Mesothelial cell of epicardium (in vitro differentiated cells): Measurements from ENCODE around the gene COPZ2. TPM values are rescaled to one million over a fixed set of nuclear protein-coding genes. Genes with fewer than 3 reads are reported as not detected.

ENCODE experiments used
- DNase-seq, 2 experiments: peaks; one replicate each; pipeline ENCODE4 v3.0.0; 2021; ENCODE audit warnings: low spot score in 2 of 2; ENCODE audit not compliant: unreplicated experiment in 2 of 2
- H3K27ac Mint-ChIP-seq: 2 replicates; pipeline ENCODE4 v1.8.0; 2021; ENCODE audit warnings: mixed read lengths
- H3K27me3 Mint-ChIP-seq: 2 replicates; pipeline ENCODE4 v1.8.0; 2021; ENCODE audit warnings: low read depth, mixed read lengths
- H3K36me3 Mint-ChIP-seq: 2 replicates; pipeline ENCODE4 v1.8.0; 2021; ENCODE audit warnings: mixed read lengths
- H3K4me1 Mint-ChIP-seq: 2 replicates; pipeline ENCODE4 v1.8.0; 2021; ENCODE audit warnings: mixed read lengths
- H3K4me3 Mint-ChIP-seq: 2 replicates; pipeline ENCODE4 v1.8.0; 2021; ENCODE audit warnings: mild to moderate bottlenecking, moderate library complexity, mixed read lengths
- H3K9me3 Mint-ChIP-seq: 2 replicates; pipeline ENCODE4 v1.8.0; 2021; ENCODE audit warnings: mixed read lengths
- microRNA-seq: library from miRNA; unstranded; fragments of <30 nt; microRNA quantifications from one replicate; pipeline ENCODE4 v1.2.0, GENCODE V29; 2021; ENCODE audit warnings: inconsistent platforms, mixed read lengths
- total RNA-seq: library from RNA; stranded (reverse); gene quantifications from 3 replicates; pipeline ENCODE4 v1.2.1, GENCODE V29; 2021
- TF ChIP-seq, protein P1 (sequence below): fragments of 200-600 bp; sonication (generic); IDR thresholded peaks from one replicate; pipeline ENCODE4 v1.5.0; 2021; ENCODE audit warnings: antibody characterized with exemption; ENCODE audit not compliant: unreplicated experiment

The COPZ2 gene
- total RNA-seq, 1 donor from 2014 or later: 28.2 TPM

- Mint-ChIP-seq H3K4me3 (no peak overlapping the region), H3K4me1 (peaks cover 21% of the 10 kb centered on the region), H3K27ac (no peak overlapping the region), H3K27me3 (no peaks in the 10 kb centered on the region), H3K9me3 (no peaks in the 10 kb centered on the region), H3K36me3 (peaks cover 24% of the 10 kb centered on the region)
- DNase-seq: no peak
- TF ChIP-seq, protein P1, sequence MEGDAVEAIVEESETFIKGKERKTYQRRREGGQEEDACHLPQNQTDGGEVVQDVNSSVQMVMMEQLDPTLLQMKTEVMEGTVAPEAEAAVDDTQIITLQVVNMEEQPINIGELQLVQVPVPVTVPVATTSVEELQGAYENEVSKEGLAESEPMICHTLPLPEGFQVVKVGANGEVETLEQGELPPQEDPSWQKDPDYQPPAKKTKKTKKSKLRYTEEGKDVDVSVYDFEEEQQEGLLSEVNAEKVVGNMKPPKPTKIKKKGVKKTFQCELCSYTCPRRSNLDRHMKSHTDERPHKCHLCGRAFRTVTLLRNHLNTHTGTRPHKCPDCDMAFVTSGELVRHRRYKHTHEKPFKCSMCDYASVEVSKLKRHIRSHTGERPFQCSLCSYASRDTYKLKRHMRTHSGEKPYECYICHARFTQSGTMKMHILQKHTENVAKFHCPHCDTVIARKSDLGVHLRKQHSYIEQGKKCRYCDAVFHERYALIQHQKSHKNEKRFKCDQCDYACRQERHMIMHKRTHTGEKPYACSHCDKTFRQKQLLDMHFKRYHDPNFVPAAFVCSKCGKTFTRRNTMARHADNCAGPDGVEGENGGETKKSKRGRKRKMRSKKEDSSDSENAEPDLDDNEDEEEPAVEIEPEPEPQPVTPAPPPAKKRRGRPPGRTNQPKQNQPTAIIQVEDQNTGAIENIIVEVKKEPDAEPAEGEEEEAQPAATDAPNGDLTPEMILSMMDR: no peak
Measured at GRCh38 chr17:47982645-47983390, 54.8 kb downstream of the COPZ2 start.

DNA sequence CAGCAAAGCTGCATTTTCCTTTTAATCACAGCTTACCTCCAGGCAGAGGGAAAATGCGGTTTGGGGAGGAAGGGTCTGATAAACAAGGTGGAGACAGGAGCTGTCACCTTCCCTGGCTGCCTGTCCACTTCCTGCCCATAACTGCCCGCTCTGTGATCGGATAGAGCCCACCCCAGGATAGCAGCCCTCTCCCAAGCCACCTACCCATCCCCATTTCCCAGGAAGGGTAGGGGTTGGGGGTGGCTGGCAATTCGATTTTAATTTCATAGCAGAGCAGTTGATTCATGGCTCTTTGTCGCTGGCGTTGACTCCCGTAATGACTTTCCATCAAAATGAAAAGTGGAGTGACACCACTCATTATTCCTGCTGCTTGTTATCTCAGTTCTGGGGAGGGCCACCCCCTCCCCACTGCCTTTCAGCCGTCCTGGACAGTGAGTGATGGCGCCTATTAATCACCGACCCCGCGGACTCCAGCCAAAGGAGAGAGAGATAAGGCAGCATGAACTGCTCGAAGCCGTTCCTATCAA, 55.4 kb downstream of the COPZ2 start:
- Mint-ChIP-seq H3K9me3 (no peaks in the 10 kb centered on the region), H3K36me3 (peaks cover 30% of the 10 kb centered on the region), H3K4me1 (peaks cover 14% of the 10 kb centered on the region), H3K4me3 (no peak overlapping the region), H3K27ac (no peak overlapping the region), H3K27me3 (no peaks in the 10 kb centered on the region)
- TF ChIP-seq, protein P1: no peak
- DNase-seq: no peak

GRCh38 chr17:47981462-47981861, 56.1 kb downstream of the COPZ2 start:
- Mint-ChIP-seq H3K27ac (no peak overlapping the region), H3K4me3 (no peak overlapping the region), H3K36me3 (peaks cover 34% of the 10 kb centered on the region), H3K27me3 (no peaks in the 10 kb centered on the region), H3K9me3 (no peaks in the 10 kb centered on the region), H3K4me1 (peaks cover 13% of the 10 kb centered on the region)
- TF ChIP-seq, protein P1: no peak
- DNase-seq: no peak

GRCh38 chr17:47980541-47980940, 57.1 kb downstream of the COPZ2 start:
- Mint-ChIP-seq H3K4me3 (no peak overlapping the region), H3K27me3 (no peaks in the 10 kb centered on the region), H3K9me3 (no peaks in the 10 kb centered on the region), H3K4me1 (peaks cover 13% of the 10 kb centered on the region), H3K36me3 (peaks cover 38% of the 10 kb centered on the region), H3K27ac (no peak overlapping the region)
- no peak for DNase-seq
- TF ChIP-seq, protein P1: no peak

- Mint-ChIP-seq H3K9me3 (no peaks in the 10 kb centered on the region), H3K36me3 (peaks cover 42% of the 10 kb centered on the region), H3K4me3 (no peak overlapping the region), H3K27ac (no peak overlapping the region), H3K4me1 (peaks cover 13% of the 10 kb centered on the region), H3K27me3 (no peaks in the 10 kb centered on the region)
- TF ChIP-seq, protein P1: peak; percentile 75
- peak; percentile 47 to 65 for DNase-seq
Measured at GRCh38 chr17:47978324-47978723, 59.3 kb downstream of the COPZ2 start.

Small RNAs within 50 kb of the gene (microRNA-seq; reads per million reads assigned to microRNA genes)
- 508 reads per million, percentile 74 among the genes with 10 or more reads in this experiment for gene MIR152

Other genes with a start within 250 kb of the COPZ2 start
- 21.7 to 25.1 TPM (median 22.0 TPM) in 3 replicates for gene OSBPL7, start 216.0 kb downstream of the COPZ2 start, total RNA-seq
- gene MRPL10, start 206.3 kb downstream of the COPZ2 start, total RNA-seq: 41.0 to 46.5 TPM (median 45.6 TPM) in 3 replicates
- 0.16 TPM in 1 of 3 replicates, not detected in the others for gene LRRC46, start 206.1 kb downstream of the COPZ2 start, total RNA-seq
- 49.7 to 50.7 TPM (median 50.7 TPM) in 3 replicates for gene SCRN2, start 196.5 kb downstream of the COPZ2 start, total RNA-seq
- 15.9 to 17.6 TPM (median 16.0 TPM) in 3 replicates for gene SP6, start 186.6 kb downstream of the COPZ2 start, total RNA-seq
- gene SP2, start 141.6 kb downstream of the COPZ2 start, total RNA-seq: 17.0 to 18.0 TPM (median 17.0 TPM) in 3 replicates
- 7.4 to 10.4 TPM (median 8.3 TPM) in 3 replicates for gene PNPO, start 96.2 kb downstream of the COPZ2 start, total RNA-seq
- 3.4 to 3.6 TPM (median 3.4 TPM) in 3 replicates for gene PRR15L, start 79.9 kb downstream of the COPZ2 start, total RNA-seq
- gene CDK5RAP3, start 66.7 kb downstream of the COPZ2 start, total RNA-seq: 231 to 251 TPM (median 236 TPM) in 3 replicates
- gene NFE2L1, start 10.6 kb upstream of the COPZ2 start, total RNA-seq: 134 to 137 TPM (median 136 TPM) in 3 replicates
- gene CBX1, start 63.7 kb upstream of the COPZ2 start, total RNA-seq: 142 to 145 TPM (median 143 TPM) in 3 replicates
- gene SNX11, start 70.0 kb upstream of the COPZ2 start, total RNA-seq: 16.2 to 20.1 TPM (median 18.4 TPM) in 3 replicates